WTC11 (cell line): ENCODE measurements around the gene GRAMD2A. TPM values are rescaled to one million over a fixed set of nuclear protein-coding genes. Genes with fewer than 3 reads are reported as not detected.

Experiments used
- ATAC-seq: fragments of 200-7000 bp; cut with Tn5 transposase; 2 replicates; pipeline ENCODE4 v1.10.0; 2021; ENCODE audit warnings: mild to moderate bottlenecking, moderate library complexity
- CTCF ChIA-PET: fragments of 300-600 bp; sonication (Branson Sonifier 250); formaldehyde crosslinking; loops from one replicate; lab custom pipeline; 2021; ENCODE audit warnings: antibody characterized with exemption; lab: Charles Lee
- POLR2A ChIA-PET: fragments of 350-600 bp; sonication (Branson Sonifier 250); formaldehyde crosslinking; loops from one replicate; lab custom pipeline; 2021; ENCODE audit warnings: antibody characterized with exemption; lab: Charles Lee
- DNase-seq: peaks from one replicate; pipeline ENCODE4 v3.0.0; 2021; ENCODE audit warnings: low spot score
- H3K27ac Mint-ChIP-seq: 2 replicates; pipeline ENCODE4 v1.8.0; 2021; ENCODE audit warnings: mixed read lengths
- H3K27me3 Mint-ChIP-seq: 2 replicates; pipeline ENCODE4 v1.8.0; 2021; ENCODE audit warnings: low read depth, mild to moderate bottlenecking, moderate library complexity, mixed read lengths
- H3K36me3 Mint-ChIP-seq: 2 replicates; pipeline ENCODE4 v1.8.0; 2021; ENCODE audit warnings: mixed read lengths
- H3K4me1 Mint-ChIP-seq: 2 replicates; pipeline ENCODE4 v1.8.0; 2022; ENCODE audit warnings: mixed read lengths
- H3K4me3 Mint-ChIP-seq: 2 replicates; pipeline ENCODE4 v1.8.0; 2021; ENCODE audit warnings: mild to moderate bottlenecking, moderate library complexity, mixed read lengths
- H3K9me3 Mint-ChIP-seq: 2 replicates; pipeline ENCODE4 v1.8.0; 2021; ENCODE audit warnings: mixed read lengths
- CREB1 ChIP-seq: sonication (generic); formaldehyde crosslinking; IDR thresholded peaks from 2 replicates; pipeline ENCODE4 v1.8.0; 2023; ENCODE audit warnings: mild to moderate bottlenecking, missing genetic modification reagents
- ETV6 ChIP-seq: sonication (generic); formaldehyde crosslinking; IDR thresholded peaks from 2 replicates; pipeline ENCODE4 v1.8.1; 2022; ENCODE audit warnings: mild to moderate bottlenecking, missing genetic modification reagents
- FOXK1 ChIP-seq: sonication (generic); formaldehyde crosslinking; IDR thresholded peaks from 2 replicates; pipeline ENCODE4 v1.8.0; 2022; ENCODE audit warnings: mild to moderate bottlenecking, moderate library complexity, missing genetic modification reagents
- IRF2 ChIP-seq: sonication (generic); formaldehyde crosslinking; IDR thresholded peaks from 2 replicates; pipeline ENCODE4 v1.8.0; 2022; ENCODE audit warnings: low read depth, missing genetic modification reagents, borderline replicate concordance
- JAZF1 ChIP-seq: fragments of 250-450 bp; sonication (Bioruptor Pico); IDR thresholded peaks from 2 replicates; pipeline ENCODE4 v1.9.0; 2021; ENCODE audit warnings: moderate library complexity, mild to moderate bottlenecking, inconsistent platforms
- JUN ChIP-seq: sonication (generic); formaldehyde crosslinking; IDR thresholded peaks from 2 replicates; pipeline ENCODE4 v1.8.0; 2023; ENCODE audit warnings: mild to moderate bottlenecking, missing genetic modification reagents
- MXD4 ChIP-seq: fragments of 250-450 bp; sonication (Bioruptor Pico); IDR thresholded peaks from 2 replicates; pipeline ENCODE4 v1.8.0; 2021; ENCODE audit warnings: mild to moderate bottlenecking, moderate library complexity, borderline replicate concordance
- NFYB ChIP-seq: sonication (generic); formaldehyde crosslinking; conservative IDR thresholded peaks from 2 replicates; pipeline ENCODE4 v1.8.0; 2022; ENCODE audit warnings: low read depth, missing genetic modification reagents
- PRDM15 ChIP-seq: sonication (generic); formaldehyde crosslinking; IDR thresholded peaks from 2 replicates; pipeline ENCODE4 v1.8.0; 2022; ENCODE audit warnings: missing genetic modification reagents
- PRRX2 ChIP-seq: fragments of 250-450 bp; sonication (Bioruptor Pico); IDR thresholded peaks from 2 replicates; pipeline ENCODE4 v1.8.0; 2021; ENCODE audit warnings: mild to moderate bottlenecking
- RORB ChIP-seq: fragments of 250-450 bp; sonication (Bioruptor Pico); IDR thresholded peaks from 2 replicates; pipeline ENCODE4 v1.9.0; 2021; ENCODE audit warnings: mild to moderate bottlenecking
- SMAD3 ChIP-seq: sonication (generic); formaldehyde crosslinking; IDR thresholded peaks from 2 replicates; pipeline ENCODE4 v1.8.0; 2022; ENCODE audit warnings: missing genetic modification reagents, mild to moderate bottlenecking, borderline replicate concordance
- SMAD4 ChIP-seq: sonication (generic); formaldehyde crosslinking; IDR thresholded peaks from 2 replicates; pipeline ENCODE4 v1.8.0; 2022; ENCODE audit warnings: mild to moderate bottlenecking, missing genetic modification reagents
- USF2 ChIP-seq: sonication (generic); formaldehyde crosslinking; IDR thresholded peaks from 2 replicates; pipeline ENCODE4 v1.8.1; 2023; ENCODE audit warnings: mild to moderate bottlenecking, missing genetic modification reagents, moderate library complexity
- ZBTB43 ChIP-seq: sonication (generic); formaldehyde crosslinking; IDR thresholded peaks from 2 replicates; pipeline ENCODE4 v1.8.1; 2023; ENCODE audit warnings: mild to moderate bottlenecking, missing genetic modification reagents
- ZMAT4 ChIP-seq: fragments of 250-450 bp; sonication (Bioruptor Pico); IDR thresholded peaks from 2 replicates; pipeline ENCODE4 v1.9.0; 2021; ENCODE audit warnings: mild to moderate bottlenecking
- ZNF512 ChIP-seq: sonication (generic); formaldehyde crosslinking; IDR thresholded peaks from 2 replicates; pipeline ENCODE4 v1.8.1; 2022; ENCODE audit warnings: missing genetic modification reagents, borderline replicate concordance
- total RNA-seq: library from RNA; stranded (reverse); gene quantifications from 3 replicates; pipeline ENCODE4 v1.2.3, GENCODE V29; 2021

GRAMD2A gene
- total RNA-seq, 1 experiment from 2014 or later = 1.9 TPM

- TF ChIP-seq IRF2 (CRISPR knock-in tag) = no peak
These were observed at the start of gene GRAMD2A (continued) for GRCh38 chr15:72197460-72198355.

GRCh38 chr15:72242775-72243370 lies 45.3 kb upstream of the GRAMD2A start:
- CTCF ChIA-PET = interaction anchor here (1.9 kb wide), 1 partner anchor 16 kb away, joined by 9 read pairs; no protein-coding TSS in a partner anchor
- peaks cover 23% of the 10 kb centered on the region for H3K4me1 Mint-ChIP-seq
- POLR2A ChIA-PET = no interaction called here
- no peaks in the 10 kb centered on the region for H3K9me3 Mint-ChIP-seq
- TF ChIP-seq NFYB (CRISPR knock-in tag) (no peak), ZMAT4 (no peak), PRDM15 (CRISPR knock-in tag) (no peak), CREB1 (no peak), ZBTB43 (CRISPR knock-in tag) (no peak), JUN (CRISPR knock-in tag) (no peak), PRRX2 (no peak), IRF2 (CRISPR knock-in tag) (no peak), SMAD3 (CRISPR knock-in tag) (no peak), RORB (CRISPR knock-in tag) (no peak), MXD4 (CRISPR knock-in tag) (no peak), USF2 (CRISPR knock-in tag) (0 out of 2 replicates have a peak, but pooled peaks have one; percentile 21), ETV6 (CRISPR knock-in tag) (0 out of 2 replicates have a peak, but pooled peaks have one; percentile 18), ZNF512 (CRISPR knock-in tag) (no peak), FOXK1 (CRISPR knock-in tag) (peak; percentile 22; the same call in 1 of the 2 replicates), SMAD4 (CRISPR knock-in tag) (peak; percentile 67), JAZF1 (no peak)
- TF ChIP-seq, all 79 proteins: peak for 4
- Mint-ChIP-seq H3K27ac (no peak overlapping the region), H3K36me3 (peaks cover 56% of the 10 kb centered on the region), H3K27me3 (peaks cover 97% of the 10 kb centered on the region), H3K4me3 (no peak overlapping the region)
- ATAC-seq (peak; percentile 94), DNase-seq (no peak)
